Coronary artery (tissue), 2 donors: ENCODE results near the gene PARP15.

ENCODE experiments used
- DNase-seq: peaks from one replicate; pipeline ENCODE4 v3.0.0-alpha.2; 2017; ENCODE audit warnings: low spot score
- H3K27ac ChIP-seq, 2 donors: fragments of 200-600 bp; sonication (generic); one replicate each; pipeline ENCODE4 v1.5.1; 2016 to 2019
- H3K4me3 ChIP-seq: fragments of 200-600 bp; sonication (generic); 2 replicates; pipeline ENCODE4 v1.5.1; 2016; ENCODE audit warnings: mild to moderate bottlenecking, moderate library complexity
- CTCF ChIP-seq: fragments of 200-600 bp; sonication (generic); IDR thresholded peaks from one replicate; pipeline ENCODE4 v1.5.1; 2019; ENCODE audit warnings: antibody characterized with exemption

The PARP15 gene

GRCh38 chr3:122586773-122587485 is 9.5 kb downstream of the PARP15 start:
- Histone ChIP-seq H3K4me3 (no peak overlapping the region), H3K27ac (no peak overlapping the region)
- TF ChIP-seq CTCF = no peak
- DNase-seq = no peak

DNA sequence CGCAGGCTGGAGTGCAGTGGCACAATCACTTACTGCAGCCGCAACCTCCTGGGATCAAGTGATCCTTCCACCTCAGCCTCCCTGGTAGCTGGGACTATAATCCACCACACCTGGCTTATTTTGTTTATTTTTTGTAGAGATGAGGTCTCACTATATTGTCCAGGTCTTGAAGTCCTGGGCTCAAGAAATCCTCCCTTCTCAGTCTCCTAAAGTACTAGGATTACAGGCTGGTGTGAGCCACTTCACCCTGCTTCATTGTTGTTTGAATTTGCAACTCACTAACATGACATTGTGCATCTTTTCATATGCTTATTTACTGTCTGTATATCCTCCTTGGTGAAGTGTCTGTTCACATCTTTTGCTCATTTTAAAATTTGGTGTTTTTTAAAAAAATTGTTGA is 10.1 kb downstream of the PARP15 start:
- H3K4me3 ChIP-seq = no peak overlapping the region
- H3K27ac ChIP-seq = no peak overlapping the region
- TF ChIP-seq CTCF = no peak
- DNase-seq = no peak

GRCh38 chr3:122589297-122589696 is 11.8 kb downstream of the PARP15 start:
- DNase-seq = no peak
- Histone ChIP-seq H3K4me3 (no peak overlapping the region), H3K27ac (no peak overlapping the region)
- TF ChIP-seq CTCF = no peak

GRCh38 chr3:122590610-122591009 is 13.2 kb downstream of the PARP15 start:
- H3K27ac ChIP-seq = no peak overlapping the region
- no peak overlapping the region for H3K4me3 ChIP-seq
- no peak for TF ChIP-seq CTCF
- DNase-seq = no peak

GRCh38 chr3:122594025-122594424 is 16.6 kb downstream of the PARP15 start:
- no peak overlapping the region for H3K27ac ChIP-seq
- TF ChIP-seq CTCF = no peak
- no peak overlapping the region for H3K4me3 ChIP-seq
- no peak for DNase-seq

DNA sequence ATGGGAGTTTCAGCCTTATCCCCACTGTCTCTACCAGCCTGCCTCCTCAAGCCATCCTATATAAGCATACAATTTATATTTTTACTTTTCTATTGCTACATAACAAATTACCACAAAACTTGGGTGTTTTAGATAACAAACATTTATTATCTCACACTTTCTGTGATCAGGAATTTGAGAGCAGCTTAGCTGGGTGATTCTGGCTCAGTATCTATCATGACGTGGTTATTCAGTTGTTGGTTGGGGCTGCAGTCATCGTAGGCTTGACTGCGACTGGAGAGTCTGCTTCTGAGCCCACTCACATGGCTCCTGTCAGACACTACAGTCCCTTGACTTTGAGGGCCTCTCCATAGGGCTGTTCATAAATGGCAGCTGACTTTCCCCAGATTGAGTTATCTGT is 20.7 kb downstream of the PARP15 start:
- no peak for DNase-seq
- Histone ChIP-seq H3K27ac (no peak overlapping the region), H3K4me3 (no peak overlapping the region)
- no peak for TF ChIP-seq CTCF

DNA sequence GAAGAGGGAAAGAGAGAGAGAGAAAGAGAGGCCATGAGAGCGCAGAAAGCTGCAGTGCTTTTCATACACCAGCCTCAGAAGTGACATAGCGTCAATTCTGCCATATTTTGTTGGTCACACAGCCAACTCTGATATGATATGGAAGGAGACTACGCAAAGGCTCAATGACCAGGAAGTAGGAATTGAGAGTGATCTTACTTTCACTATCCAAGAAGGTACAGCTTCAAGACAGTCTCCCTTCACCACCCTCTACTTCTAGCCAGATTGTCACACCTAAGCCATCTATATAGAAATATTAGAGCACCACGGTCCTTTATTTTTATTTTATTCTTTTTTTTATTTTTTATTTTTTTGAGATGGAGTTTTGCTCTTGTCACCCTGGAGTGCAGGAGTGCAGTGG is 21.1 kb downstream of the PARP15 start:
- H3K4me3 ChIP-seq = no peak overlapping the region
- TF ChIP-seq CTCF = no peak
- no peak for DNase-seq
- no peak overlapping the region for H3K27ac ChIP-seq
